Measurements from ENCODE around the gene SEPTIN12.

Gene SEPTIN12, protein sequence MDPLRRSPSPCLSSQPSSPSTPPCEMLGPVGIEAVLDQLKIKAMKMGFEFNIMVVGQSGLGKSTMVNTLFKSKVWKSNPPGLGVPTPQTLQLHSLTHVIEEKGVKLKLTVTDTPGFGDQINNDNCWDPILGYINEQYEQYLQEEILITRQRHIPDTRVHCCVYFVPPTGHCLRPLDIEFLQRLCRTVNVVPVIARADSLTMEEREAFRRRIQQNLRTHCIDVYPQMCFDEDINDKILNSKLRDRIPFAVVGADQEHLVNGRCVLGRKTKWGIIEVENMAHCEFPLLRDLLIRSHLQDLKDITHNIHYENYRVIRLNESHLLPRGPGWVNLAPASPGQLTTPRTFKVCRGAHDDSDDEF

DNA sequence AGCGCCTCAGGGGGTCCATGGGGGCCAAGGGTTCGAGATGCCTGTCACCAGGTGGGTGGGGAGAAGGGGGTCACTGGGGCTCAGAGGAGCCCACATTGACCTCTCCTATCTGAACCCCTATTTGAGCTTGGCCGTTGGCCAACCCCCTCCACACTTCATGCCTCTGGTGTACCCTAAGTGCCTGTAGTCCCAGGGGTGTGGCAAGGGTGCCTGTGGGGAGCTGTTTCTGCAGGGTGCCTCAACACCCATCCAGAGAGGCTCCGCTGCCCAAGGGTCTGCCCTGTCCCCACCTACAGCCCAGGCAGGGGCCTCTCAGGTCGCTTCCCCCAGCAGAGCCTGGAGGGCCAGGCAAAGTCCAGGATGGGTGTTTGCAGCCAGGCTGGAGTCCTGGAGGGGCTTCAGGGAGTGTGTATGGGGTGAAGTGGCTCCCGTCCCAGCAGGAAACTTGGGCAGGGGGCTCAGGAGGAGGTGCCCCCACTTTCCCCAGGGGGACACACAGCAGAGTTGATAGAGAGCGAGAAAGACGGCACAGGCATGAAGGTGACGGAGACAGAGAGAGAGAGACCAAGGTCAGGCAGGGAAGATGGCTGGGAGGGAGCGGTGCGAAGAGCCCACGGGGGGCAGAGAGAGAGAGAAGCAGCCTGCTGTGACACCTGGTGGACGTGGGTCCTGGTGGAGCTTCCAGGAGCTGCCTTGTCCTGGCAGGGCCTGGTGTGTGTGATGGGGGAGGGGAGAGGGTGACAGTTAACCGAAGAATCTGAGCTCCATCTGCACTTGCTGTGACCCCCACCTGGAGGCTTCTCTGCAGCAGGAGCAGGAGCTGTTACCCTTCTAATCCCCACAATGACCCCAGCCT, at the start of gene SEPTIN12:
Gene SEPTIN12 (minus strand): TSS at position 719 of the 856 bp plus-strand sequence. CDS start 700 bp downstream, at position 19.
- no peak for DNase-seq

DNA sequence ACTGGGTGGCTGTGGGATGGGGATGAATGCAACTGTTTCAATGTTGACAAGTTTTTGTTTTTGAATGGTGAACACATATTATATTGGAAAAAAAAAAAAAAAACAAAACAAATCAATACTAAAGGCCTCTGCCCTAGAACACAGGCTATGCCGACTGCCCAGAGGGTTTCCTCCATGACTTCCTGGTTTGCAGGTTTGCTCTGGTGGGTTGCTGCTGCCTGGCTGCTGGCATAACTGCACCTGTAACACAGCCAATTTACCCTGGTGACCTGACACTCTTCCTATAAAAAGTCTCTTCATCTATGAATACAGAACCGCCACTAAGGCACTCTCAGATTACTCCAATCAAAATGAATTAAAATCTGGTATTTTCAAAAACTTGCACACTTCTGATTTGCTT, 48.6 kb upstream of the SEPTIN12 start:
- no peak for DNase-seq

DNA sequence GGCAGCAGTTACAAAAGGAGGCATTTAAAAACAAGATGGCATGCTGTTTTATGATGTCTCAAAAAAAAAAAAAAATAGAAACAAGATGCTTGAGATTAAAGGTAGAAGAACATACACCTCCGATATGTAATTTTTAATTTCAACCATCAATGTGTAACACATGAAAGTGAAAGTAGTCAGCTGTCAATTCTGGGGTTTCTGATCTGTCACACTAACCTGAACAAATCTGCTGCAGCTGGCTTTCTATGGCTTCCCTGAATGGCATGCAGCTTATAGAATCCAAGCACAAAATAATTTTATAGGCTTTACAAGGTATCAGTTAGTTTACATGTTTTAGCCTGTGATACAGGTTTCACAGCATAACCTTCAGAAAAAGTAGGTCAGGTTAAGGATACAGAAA, 45.4 kb upstream of the SEPTIN12 start:
- DNase-seq: no peak

DNA sequence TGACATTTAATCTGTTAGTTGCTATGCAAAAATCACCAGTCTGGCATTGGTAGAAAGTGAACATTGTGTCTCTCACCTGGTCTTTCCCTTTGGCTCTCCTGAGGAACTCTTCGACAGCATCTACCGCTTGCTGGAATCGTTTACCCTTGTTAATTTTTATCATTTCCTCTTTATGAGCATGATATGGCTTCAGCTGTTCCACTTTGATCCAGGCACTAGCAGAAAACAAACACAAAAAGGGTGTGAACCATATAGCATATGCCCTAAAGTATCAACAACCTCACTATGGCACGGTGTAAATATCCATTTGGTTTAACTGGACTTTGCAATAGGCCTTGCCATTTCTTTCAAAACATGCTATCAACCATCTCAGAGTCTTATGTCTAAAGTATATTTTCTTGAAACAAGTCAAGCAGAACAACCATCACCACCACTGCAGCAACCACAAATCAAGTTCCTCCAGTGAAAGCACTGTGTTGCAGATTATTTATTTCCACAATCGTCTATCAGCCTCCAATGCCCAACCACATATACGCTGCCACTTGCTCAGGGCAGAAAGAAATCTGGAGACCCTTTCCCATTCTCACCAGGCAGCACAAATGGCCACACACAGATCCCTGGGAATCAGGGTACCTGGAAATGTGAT, 44.7 kb upstream of the SEPTIN12 start:
- no peak for DNase-seq

DNA sequence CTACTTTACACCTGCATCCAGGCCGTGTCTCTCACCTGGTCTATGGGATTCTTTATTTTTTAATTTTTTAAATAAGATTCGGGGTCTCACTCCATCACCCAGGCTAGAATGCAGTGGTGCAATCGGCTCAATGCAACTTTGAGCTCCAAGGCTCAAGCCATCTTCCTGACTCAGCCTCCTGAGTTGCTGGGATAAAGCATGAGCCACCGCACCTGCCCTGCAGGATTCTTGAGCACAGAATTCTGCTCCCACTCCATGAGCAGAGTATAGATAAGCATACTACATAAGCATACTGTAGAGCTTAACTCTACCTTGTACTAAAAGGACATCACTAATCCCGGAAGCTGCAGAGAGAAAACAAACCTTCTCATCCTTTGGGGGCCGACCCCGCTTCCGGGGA, 43.5 kb upstream of the SEPTIN12 start:
- DNase-seq: no peak

DNA sequence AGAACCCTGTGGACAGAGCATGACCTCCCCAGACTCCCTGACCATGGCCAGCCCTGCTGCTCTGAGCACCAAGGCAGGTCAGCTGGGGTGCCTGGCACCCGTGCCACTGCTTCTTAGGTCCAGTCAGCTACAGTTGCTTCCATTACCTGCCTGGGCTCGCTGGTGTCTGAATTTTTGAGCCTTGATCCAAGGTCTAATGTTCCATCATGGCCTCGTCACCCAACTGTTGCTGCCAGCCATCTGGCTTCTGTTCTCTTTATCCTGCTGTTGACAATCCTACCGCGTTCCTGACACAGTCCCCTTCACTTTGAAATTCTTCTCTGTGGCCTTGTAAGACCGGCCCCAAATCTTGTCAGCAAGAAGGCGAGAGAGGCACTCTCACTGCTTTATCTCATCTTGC, 42.3 kb upstream of the SEPTIN12 start:
- no peak for DNase-seq

DNA sequence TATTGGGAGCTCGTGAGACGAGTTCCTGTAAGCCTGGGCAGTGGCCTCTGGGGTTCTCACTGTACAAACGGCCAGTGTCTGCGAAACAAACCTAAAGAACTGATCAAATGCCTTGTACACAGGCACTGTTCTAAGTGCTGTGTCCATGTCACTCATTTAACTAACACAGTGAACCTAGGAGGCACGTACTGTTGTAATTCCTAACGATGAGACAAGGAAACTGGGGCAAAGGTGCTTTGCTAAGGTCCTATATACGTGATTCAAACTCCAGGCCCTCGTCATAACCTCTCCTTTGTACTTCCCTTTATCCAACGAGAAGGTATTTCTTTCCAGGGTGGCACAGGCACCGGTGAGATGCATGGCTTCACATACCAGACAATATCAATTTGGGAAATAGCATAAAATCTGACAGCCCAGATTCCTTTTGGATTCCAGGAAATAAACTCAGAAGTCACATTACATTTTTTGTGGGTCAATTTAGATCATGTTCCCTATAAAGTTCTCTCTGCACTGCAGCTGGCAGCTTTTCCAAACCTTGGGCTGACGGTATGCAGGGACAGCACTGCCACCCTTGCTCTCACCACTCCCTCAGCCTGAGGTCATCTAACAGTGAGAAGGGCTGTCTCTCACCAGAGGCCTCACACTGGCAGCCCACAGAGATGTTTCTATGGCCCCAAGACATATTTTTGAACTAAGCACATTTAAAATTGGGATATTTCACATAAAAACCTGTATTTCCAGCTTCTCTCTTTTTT, 40.6 kb upstream of the SEPTIN12 start:
- DNase-seq: no peak

DNA sequence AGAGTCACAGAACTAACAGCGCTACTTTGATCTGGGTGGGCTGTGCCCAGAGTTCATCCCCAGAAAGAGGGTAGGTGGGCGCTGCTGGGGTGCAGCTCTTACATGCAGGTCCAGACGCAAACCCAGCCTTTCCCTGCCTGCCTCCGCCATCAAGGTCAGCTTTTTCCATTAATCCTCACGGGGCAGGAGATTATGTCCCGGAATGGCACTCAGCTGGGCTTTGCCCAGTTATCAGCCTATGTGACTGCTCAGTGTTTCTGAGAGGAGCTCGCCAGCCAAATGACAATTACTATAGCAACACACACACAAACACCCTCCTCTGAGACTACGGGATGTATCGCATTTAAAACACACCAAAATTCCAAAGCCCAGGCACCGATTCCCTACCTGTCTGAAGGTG, 38.8 kb upstream of the SEPTIN12 start:
- DNase-seq: no peak

DNA sequence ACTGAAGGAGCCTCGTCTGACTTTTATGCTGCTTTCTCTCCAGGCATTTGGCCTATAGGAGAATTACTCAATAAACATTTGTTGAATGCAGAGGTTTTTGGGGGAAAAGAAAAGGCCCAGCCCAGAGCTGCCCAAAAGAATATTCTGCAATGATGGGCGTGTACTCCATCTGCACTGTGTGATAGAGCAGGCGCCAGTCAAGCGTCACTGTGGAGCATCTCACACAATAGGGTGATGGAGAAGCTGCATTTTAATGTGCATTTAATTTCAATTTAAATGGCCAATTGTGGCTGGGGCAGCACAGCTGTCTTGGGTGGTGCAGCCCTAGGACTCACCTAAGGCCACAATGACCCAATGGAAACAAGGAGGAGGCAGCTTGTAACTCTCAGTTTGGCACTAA, 38.4 kb upstream of the SEPTIN12 start:
- no peak for DNase-seq

DNA sequence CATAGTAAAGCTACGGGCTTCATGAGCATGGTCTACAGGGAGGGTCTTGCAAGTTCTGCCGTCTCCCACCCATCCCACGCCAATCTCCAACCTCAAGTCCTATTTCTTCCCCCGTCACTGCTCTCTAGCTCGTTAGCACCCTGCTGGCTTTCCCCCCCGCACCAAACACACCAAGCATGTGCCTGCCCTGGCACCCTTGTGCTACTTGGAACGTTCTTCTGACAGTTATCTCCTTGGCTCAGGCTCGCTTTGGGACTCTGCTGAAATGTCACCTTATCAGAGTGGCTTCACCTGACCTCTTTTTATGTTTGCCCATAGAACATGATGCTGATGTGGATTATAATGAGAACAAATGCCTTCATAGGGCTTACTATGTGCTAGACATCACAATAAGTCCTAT, 37.1 kb upstream of the SEPTIN12 start:
- DNase-seq: no peak

DNA sequence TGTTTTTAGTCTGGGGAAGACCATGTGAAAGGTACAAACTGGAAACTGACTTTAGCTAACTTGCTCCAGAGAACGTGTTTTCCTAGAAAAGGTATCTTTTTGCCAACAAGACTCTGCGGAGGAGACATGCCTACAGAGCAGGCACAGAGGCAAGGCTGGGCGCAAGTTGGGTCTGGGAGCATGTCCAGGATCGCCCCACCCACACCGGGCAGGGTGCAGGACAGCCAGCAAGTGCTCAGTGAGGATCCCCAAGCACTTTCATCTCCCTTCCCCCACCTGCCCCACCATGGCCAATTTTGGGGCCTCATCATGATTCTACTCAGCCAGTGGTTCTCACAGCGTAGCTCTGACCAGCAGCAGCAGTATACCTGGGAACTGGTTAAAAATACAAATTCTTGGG, 32.5 kb upstream of the SEPTIN12 start:
- DNase-seq: no peak

DNA sequence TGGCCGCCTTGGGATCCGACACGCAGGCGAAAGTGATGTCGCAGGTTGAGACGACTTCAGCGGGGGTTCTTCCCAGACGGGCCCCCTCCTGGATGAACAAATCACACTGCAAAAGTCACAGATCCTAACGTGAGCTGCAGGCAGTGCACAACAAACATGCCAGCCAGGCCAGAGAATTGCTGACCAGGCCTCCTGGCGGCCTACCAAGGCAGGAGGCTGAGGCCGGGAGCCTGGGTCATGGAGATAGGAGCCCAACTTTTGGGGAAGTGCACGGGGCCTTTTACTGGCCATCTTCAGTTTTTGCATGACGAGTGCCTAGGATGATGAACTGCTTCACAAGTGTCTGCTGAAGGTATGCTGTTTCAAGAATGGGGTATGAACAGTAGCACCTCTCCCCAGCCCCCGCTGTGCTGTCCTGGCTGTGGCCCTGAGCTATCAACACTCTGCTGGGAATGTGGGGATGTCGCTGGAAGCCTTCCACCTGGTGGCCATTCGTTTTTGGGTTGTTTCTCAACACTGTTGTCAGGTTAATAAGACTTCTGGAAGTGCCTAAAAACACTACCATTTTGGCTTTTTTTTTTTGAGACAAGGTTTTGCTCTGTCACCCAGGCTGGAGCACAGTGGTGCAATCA, 26.5 kb upstream of the SEPTIN12 start:
- no peak for DNase-seq

DNA sequence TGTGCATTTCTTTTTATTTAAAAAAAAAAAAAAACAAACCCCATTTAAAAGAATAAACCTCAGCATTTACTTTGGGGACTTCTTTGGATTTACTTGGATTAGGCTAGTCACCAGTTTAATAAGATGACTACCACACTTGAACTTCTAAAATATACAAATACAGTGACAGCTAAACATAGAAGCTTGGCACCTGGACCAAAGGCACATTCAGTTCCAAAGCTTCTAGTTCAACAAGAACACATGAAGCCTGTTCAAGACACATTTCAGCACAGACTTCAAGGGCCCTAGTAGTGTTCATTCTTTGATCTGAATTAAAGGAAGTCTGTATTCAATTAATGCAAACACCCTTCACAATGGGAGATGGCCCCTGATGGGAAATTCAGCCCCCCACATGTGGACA, 25.9 kb upstream of the SEPTIN12 start:
- DNase-seq: no peak

DNA sequence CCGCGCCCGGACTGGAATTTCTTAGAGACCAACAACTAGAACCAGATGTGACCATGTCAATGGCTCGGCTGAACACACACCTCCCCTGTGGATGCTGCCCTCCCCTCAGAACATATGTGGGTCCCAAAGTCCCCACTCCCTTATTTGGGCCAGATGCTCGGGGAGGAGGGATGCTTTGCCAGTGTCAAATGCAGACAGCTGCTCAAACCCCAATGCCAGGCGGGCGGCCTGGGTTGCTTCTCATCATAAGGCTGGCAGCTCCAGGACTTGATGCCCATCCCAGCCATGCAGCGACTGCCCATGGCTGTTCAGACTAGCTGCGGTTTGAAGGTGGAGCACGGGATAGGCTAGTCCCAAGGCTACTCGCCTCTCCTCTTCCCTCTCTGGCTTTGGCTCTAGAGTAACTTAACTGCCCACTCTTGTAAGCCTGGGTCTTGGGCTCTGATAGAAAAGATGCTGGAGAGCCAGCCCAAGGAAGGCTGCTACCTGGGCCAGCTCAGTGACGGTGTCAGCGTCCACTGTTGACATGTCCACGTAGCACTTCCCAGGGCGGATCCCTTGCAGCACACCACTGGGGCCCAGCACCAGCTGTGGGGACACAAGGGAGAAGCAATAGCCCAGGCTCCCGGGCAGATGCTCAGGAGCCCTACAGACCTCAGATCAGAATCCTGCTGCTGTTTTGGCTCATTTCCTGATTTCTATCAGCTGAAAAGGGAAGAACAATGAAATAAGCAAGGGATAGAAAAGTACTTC, 25.3 kb upstream of the SEPTIN12 start:
- no peak for DNase-seq

DNA sequence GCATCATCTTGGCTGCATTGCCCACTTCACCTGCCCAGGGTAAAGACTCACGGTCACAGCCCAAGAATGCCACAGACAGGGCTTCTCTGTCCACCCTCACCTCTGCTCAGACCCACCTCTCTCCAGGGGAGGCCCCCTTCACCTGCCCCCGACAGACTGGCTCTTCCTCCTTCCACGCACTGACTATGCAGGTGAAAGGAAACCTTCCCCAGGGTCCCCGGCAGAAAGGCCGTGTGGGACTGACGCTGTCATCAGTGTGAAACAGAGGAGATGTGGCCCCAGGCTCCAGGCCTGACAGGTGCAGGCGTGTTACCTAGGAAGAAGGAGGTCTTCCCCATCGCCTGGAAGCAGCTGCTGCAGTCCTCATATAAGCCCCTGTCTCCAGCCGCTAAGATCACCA, 23.6 kb upstream of the SEPTIN12 start:
- no peak for DNase-seq

DNA sequence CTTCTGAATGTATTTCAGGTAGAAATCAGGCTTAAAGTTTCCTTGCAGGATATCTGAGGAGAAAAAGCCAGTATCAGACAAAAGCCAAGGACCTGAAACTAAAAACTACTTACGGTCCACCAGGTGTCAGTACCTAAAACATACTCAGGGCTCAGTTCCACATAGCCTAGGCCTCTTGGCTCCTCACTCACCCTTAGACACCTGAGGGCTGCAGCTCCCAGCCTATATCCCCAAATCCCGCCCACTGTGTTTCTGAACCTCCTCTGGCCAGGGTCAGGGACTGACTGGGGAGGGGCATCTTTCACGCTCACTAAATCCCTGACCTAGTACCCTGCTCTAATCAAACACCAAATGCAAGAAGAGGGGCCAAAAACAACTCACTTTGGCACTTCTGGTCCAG, 23.1 kb upstream of the SEPTIN12 start:
- DNase-seq: no peak

DNA sequence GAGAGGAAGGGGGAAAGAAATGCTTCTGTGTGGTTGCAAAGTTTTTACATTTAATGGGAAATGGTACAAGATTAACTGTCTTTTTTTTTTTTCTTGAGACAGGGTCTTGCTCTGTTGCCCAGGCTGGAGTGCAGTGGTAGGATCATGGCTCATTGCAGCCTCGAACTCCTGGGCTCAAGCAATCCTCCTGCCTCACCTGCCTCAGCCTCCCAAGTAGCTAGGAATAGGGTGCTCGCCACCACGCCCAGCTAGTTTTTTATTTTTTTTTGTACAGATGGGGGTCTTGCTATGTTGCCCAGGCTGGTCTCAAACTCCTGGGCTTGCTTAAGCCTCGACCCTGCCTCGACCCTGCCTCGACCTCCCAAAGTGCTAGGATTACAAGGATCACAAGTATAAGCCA, 18.1 kb upstream of the SEPTIN12 start:
- DNase-seq: no peak

DNA sequence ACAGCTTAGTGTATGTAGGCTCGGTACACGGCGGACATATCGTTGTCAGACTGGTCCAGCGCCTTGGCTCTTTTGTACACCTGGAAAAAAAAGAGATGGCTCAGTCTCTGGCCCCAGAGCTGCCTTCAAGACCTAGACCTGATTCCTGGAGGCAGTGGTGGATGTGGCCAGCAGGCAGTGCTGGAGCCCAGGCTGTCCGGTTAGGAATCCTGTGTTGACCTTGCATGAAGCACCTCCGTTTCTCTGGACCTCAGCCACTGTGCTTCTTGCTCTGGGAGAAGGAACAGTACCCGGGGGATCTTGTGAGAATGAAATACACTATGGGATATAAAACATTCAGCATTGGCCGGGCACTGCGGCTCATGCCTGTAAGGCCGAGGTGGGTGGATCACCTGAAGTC, 17.1 kb upstream of the SEPTIN12 start:
- DNase-seq: no peak

DNA sequence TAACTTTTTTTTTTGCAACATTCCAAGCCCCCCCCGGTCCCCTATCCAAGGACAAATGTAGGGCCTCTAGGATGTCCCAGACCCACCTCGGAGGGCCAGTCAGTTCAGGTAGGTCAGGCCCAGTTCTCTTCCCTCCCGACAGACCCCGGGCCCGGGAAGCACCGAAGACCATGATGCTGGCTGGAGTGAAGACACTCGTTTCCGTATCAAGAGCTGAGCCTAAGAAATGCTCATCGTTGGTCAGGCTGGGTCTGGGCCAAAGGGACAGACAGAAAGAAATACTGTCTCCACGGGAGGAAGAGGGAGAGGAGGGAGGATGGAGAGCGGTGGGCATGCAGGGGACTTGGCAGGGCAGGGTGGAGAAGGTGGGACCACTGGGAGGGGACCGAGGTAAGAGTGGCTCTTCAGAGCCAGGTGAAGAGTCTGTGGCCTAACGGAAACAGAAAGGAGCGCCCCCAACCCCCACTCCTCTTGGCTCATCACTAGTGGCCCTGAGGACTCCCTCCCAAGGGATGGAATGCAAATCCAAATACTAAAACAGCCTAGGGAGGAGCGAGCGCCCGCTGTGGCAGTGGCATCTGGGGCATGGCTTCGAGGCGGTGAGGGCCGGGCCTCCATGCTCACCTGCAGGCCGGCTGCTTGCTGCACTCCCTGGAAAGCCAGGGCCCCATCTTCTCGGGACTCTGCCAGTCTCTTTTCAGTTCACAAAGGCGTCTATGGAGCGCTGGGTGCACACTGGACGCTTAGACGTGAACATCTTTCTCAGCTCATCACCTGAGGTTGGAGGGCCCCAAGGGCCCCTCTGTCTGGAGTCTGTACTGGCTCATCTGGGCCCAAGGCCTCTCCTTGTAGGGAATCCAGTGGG, 16.0 kb upstream of the SEPTIN12 start:
- no peak for DNase-seq

DNA sequence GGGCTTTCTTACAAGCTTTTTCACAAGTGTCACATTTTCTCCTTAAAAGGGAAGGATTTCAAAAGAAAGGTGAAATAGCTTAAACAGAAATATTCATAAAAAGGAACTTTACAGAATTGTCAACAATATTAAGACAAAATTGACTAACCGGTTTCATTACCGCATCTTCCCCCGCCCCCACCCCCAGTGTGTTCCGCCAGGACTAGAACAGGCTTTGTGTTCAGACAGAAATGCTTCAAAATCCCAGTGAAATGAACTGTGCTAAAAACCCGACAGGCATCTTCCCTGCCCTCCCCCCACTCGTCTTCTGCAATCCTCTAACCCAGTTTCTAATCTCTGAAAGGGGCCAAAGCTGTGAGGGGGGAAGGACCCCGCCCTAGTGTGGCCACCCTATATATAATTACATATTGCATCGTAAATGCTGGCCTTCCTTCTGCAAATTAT, 15.3 kb upstream of the SEPTIN12 start:
- DNase-seq: no peak

All from CD4-positive, alpha-beta T cell treated with Interleukin-10 for 1 hour (primary cell).